CD4-positive, alpha-beta memory T cell (primary cell): Measurements from ENCODE around the gene TBXAS1. TPM values are rescaled to one million over a fixed set of nuclear protein-coding genes. Genes with fewer than 3 reads are reported as not detected.
A peak's percentile ranks its signal among the peaks of the same experiment; 100 is the strongest.

Experiments
- CTCF ChIA-PET: fragments of 350-600 bp; sonication (Branson Sonifier 250); formaldehyde crosslinking; loops from one replicate; lab custom pipeline; 2021; ENCODE audit warnings: inconsistent platforms; ENCODE audit not compliant: partially characterized antibody; lab: Charles Lee
- POLR2A ChIA-PET: fragments of 350-600 bp; sonication (Branson Sonifier 250); formaldehyde crosslinking; loops from one replicate; lab custom pipeline; 2021; ENCODE audit not compliant: partially characterized antibody; lab: Charles Lee
- DNase-seq, 5 donors: peaks; one replicate each; pipeline versions ENCODE4 v3.0.0 to v3.0.0-alpha.2; 2020 to 2022; ENCODE audit warnings: mixed read lengths in 1 of 5
- H3K27ac ChIP-seq: one replicate; pipeline ENCODE4 v1.7.0; 2013; ENCODE audit warnings: low read depth, low read length
- H3K27me3 ChIP-seq: 2 replicates; pipeline ENCODE4 v1.7.0; 2013; ENCODE audit warnings: mild to moderate bottlenecking, low read length, moderate library complexity; ENCODE audit not compliant: insufficient read depth
- H3K36me3 ChIP-seq: 2 replicates; pipeline ENCODE4 v1.7.0; 2013; ENCODE audit warnings: mild to moderate bottlenecking, low read length, moderate library complexity; ENCODE audit not compliant: insufficient read depth
- H3K4me1 ChIP-seq: 2 replicates; pipeline ENCODE4 v1.7.0; 2013; ENCODE audit warnings: mild to moderate bottlenecking, low read length, moderate library complexity; ENCODE audit not compliant: insufficient read depth
- H3K4me3 ChIP-seq, 2 donors: one replicate each; pipeline ENCODE4 v1.7.0; 2013; ENCODE audit warnings: low read length in 2 of 2, mild to moderate bottlenecking in 1 of 2
- H3K9me3 ChIP-seq, 2 donors: one replicate each; pipeline ENCODE4 v1.7.0; 2013; ENCODE audit warnings: low read length in 2 of 2, control low read depth in 1 of 2; ENCODE audit not compliant: control insufficient read depth in 1 of 2
- H3K27ac Mint-ChIP-seq, 7 donors: one replicate each; pipeline ENCODE4 v1.8.0; 2020 to 2021; ENCODE audit warnings: mixed read lengths in 7 of 7, mild to moderate bottlenecking in 6 of 7, inconsistent platforms in 3 of 7, moderate library complexity in 3 of 7
- H3K27me3 Mint-ChIP-seq, 2 donors: one replicate each; pipeline ENCODE4 v1.8.0; 2020 to 2021; ENCODE audit warnings: mixed read lengths in 2 of 2
- H3K36me3 Mint-ChIP-seq, 2 donors: one replicate each; pipeline ENCODE4 v1.8.0; 2020 to 2021; ENCODE audit warnings: mixed read lengths in 2 of 2, inconsistent platforms in 1 of 2, mild to moderate bottlenecking in 1 of 2
- H3K4me1 Mint-ChIP-seq, 4 donors: one replicate each; pipeline ENCODE4 v1.8.0; 2020 to 2021; ENCODE audit warnings: mixed read lengths in 4 of 4, mild to moderate bottlenecking in 1 of 4
- H3K4me3 Mint-ChIP-seq, 8 donors: one replicate each; pipeline ENCODE4 v1.8.0; 2020 to 2021; ENCODE audit warnings: mixed read lengths in 8 of 8, mild to moderate bottlenecking in 7 of 8, moderate library complexity in 6 of 8, inconsistent platforms in 3 of 8
- H3K9me3 Mint-ChIP-seq, 8 donors: one replicate each; pipeline ENCODE4 v1.8.0; 2020 to 2021; ENCODE audit warnings: mixed read lengths in 8 of 8, mild to moderate bottlenecking in 5 of 8, inconsistent platforms in 3 of 8, moderate library complexity in 1 of 8
- intact Hi-C: fragments of 100-400 bp; cut with micrococcal nuclease; formaldehyde crosslinking; loops from one replicate; pipeline ENCODE4 v1.15.1; 2023
- polyA plus RNA-seq, 2 donors: library from polyadenylated mRNA; unstranded; fragments of 300-500 nt; fragmentation: Illumina TruSeq; gene quantifications; one replicate each; pipeline ENCODE4 v1.2.3, GENCODE V29; 2021
- total RNA-seq, 2 experiments: library from RNA; stranded (reverse); gene quantifications; one replicate each; pipeline ENCODE4 v1.2.3, GENCODE V29; 2021

TBXAS1 gene
- total and polyA plus RNA-seq, 4 experiments from 2014 or later: 16.6 to 20.1 (median 18.9) TPM

- H3K4me1 Mint-ChIP-seq: peaks cover 0 to 10% (median 9%) of the 10 kb centered on the region in 4 donors
- peak overlapping the region in 4 of 8 donors; percentile 12 to 43 (median 26) for H3K4me3 Mint-ChIP-seq
- Histone ChIP-seq H3K36me3 (no peaks in the 10 kb centered on the region), H3K4me3 (no peak overlapping the region), H3K27ac (no peak overlapping the region), H3K27me3 (no peaks in the 10 kb centered on the region), H3K9me3 (no peaks in the 10 kb centered on the region), H3K4me1 (no peaks in the 10 kb centered on the region)
- POLR2A ChIA-PET: no interaction called here
- DNase-seq: no peak
- H3K27ac Mint-ChIP-seq: peak overlapping the region in 3 of 7 donors; percentile 22 to 63 (median 47)
- peaks cover 0 to 12% of the 10 kb centered on the region in 2 donors for H3K36me3 Mint-ChIP-seq
- H3K9me3 Mint-ChIP-seq: peaks cover 0 to 13% (median 5%) of the 10 kb centered on the region in 8 donors
- CTCF ChIA-PET: no interaction called here
- intact Hi-C loops: no loop called here
- H3K27me3 Mint-ChIP-seq: peaks cover 3 to 5% of the 10 kb centered on the region in 2 donors
Observed at GRCh38 chr7:139798221-139798620, 30.8 kb upstream of the TBXAS1 start.

- ChIA-PET CTCF (no interaction called here), POLR2A (no interaction called here)
- H3K4me3 ChIP-seq: no peak overlapping the region
- H3K27ac Mint-ChIP-seq: no peak overlapping the region
- no peak for DNase-seq
- peaks cover 0 to 16% (median 7%) of the 10 kb centered on the region in 8 donors for H3K9me3 Mint-ChIP-seq
- intact Hi-C loops: no loop called here
- H3K27me3 ChIP-seq: no peaks in the 10 kb centered on the region
- peaks cover 3 to 5% of the 10 kb centered on the region in 2 donors for H3K27me3 Mint-ChIP-seq
- H3K4me1 Mint-ChIP-seq: peaks cover 0 to 10% (median 9%) of the 10 kb centered on the region in 4 donors
- H3K27ac ChIP-seq: no peak overlapping the region
- no peaks in the 10 kb centered on the region for H3K9me3 ChIP-seq
- no peak overlapping the region for H3K4me3 Mint-ChIP-seq
- H3K36me3 ChIP-seq: no peaks in the 10 kb centered on the region
- H3K4me1 ChIP-seq: no peaks in the 10 kb centered on the region
- H3K36me3 Mint-ChIP-seq: peaks cover 0 to 12% of the 10 kb centered on the region in 2 donors
Observed at GRCh38 chr7:139798892-139799291, 30.2 kb upstream of the TBXAS1 start.

- ChIA-PET CTCF (no interaction called here), POLR2A (no interaction called here)
- H3K4me3 Mint-ChIP-seq: no peak overlapping the region
- H3K4me1 Mint-ChIP-seq: peaks cover 0 to 10% (median 9%) of the 10 kb centered on the region in 4 donors
- H3K27me3 Mint-ChIP-seq: peaks cover 3 to 5% of the 10 kb centered on the region in 2 donors
- Histone ChIP-seq H3K36me3 (no peaks in the 10 kb centered on the region), H3K4me3 (no peak overlapping the region), H3K4me1 (no peaks in the 10 kb centered on the region), H3K9me3 (no peaks in the 10 kb centered on the region), H3K27me3 (no peaks in the 10 kb centered on the region), H3K27ac (no peak overlapping the region)
- no peak overlapping the region for H3K27ac Mint-ChIP-seq
- intact Hi-C loops: no loop called here
- DNase-seq: no peak
- H3K9me3 Mint-ChIP-seq: peaks cover 0 to 19% (median 8%) of the 10 kb centered on the region in 8 donors
- peaks cover 0 to 12% of the 10 kb centered on the region in 2 donors for H3K36me3 Mint-ChIP-seq
Observed at GRCh38 chr7:139799586-139799985, 29.5 kb upstream of the TBXAS1 start.

GRCh38 chr7:139804571-139804970 lies 24.5 kb upstream of the TBXAS1 start:
- Mint-ChIP-seq H3K9me3 (peaks cover 3 to 22% (median 10%) of the 10 kb centered on the region in 8 donors), H3K4me1 (peaks cover 0 to 2% (median under 1%) of the 10 kb centered on the region in 4 donors), H3K27ac (no peak overlapping the region), H3K36me3 (peaks cover 0 to 12% of the 10 kb centered on the region in 2 donors), H3K27me3 (peaks cover 5 to 7% of the 10 kb centered on the region in 2 donors), H3K4me3 (no peak overlapping the region)
- no peaks in the 10 kb centered on the region for H3K36me3 ChIP-seq
- no peak overlapping the region for H3K27ac ChIP-seq
- ChIA-PET POLR2A (no interaction called here), CTCF (interaction anchor here (1.6 kb wide), 1 partner anchor 159 kb away, joined by 3 read pairs; no protein-coding TSS in a partner anchor)
- H3K4me1 ChIP-seq: no peaks in the 10 kb centered on the region
- intact Hi-C loops: no loop called here
- DNase-seq: no peak
- no peak overlapping the region for H3K4me3 ChIP-seq
- no peaks in the 10 kb centered on the region for H3K9me3 ChIP-seq
- no peaks in the 10 kb centered on the region for H3K27me3 ChIP-seq

- DNase-seq: no peak
- peaks cover 5 to 10% of the 10 kb centered on the region in 2 donors for H3K27me3 Mint-ChIP-seq
- no peaks in the 10 kb centered on the region for H3K4me1 Mint-ChIP-seq
- ChIA-PET POLR2A (no interaction called here), CTCF (no interaction called here)
- H3K4me1 ChIP-seq: no peaks in the 10 kb centered on the region
- H3K27me3 ChIP-seq: no peaks in the 10 kb centered on the region
- no peak overlapping the region for H3K4me3 Mint-ChIP-seq
- intact Hi-C loops: no loop called here
- no peak overlapping the region for H3K4me3 ChIP-seq
- no peaks in the 10 kb centered on the region for H3K36me3 ChIP-seq
- H3K27ac ChIP-seq: no peak overlapping the region
- H3K9me3 Mint-ChIP-seq: peaks cover 3 to 22% (median 10%) of the 10 kb centered on the region in 8 donors
- no peak overlapping the region for H3K27ac Mint-ChIP-seq
- peaks cover 0 to 12% of the 10 kb centered on the region in 2 donors for H3K36me3 Mint-ChIP-seq
- H3K9me3 ChIP-seq: no peaks in the 10 kb centered on the region
Observed at GRCh38 chr7:139807009-139807408, 22.1 kb upstream of the TBXAS1 start.

- CTCF ChIA-PET: no interaction called here
- H3K27me3 Mint-ChIP-seq: peaks cover 0 to 7% of the 10 kb centered on the region in 2 donors
- Histone ChIP-seq H3K4me3 (no peak overlapping the region), H3K27me3 (no peaks in the 10 kb centered on the region), H3K36me3 (no peaks in the 10 kb centered on the region), H3K9me3 (no peaks in the 10 kb centered on the region), H3K27ac (no peak overlapping the region), H3K4me1 (no peaks in the 10 kb centered on the region)
- no peaks in the 10 kb centered on the region for H3K4me1 Mint-ChIP-seq
- H3K27ac Mint-ChIP-seq: no peak overlapping the region
- no peak for DNase-seq
- POLR2A ChIA-PET: no interaction called here
- H3K9me3 Mint-ChIP-seq: peaks cover 0 to 12% (median 4%) of the 10 kb centered on the region in 8 donors
- H3K4me3 Mint-ChIP-seq: no peak overlapping the region
- intact Hi-C loops: no loop called here
- peaks cover 0 to 4% of the 10 kb centered on the region in 2 donors for H3K36me3 Mint-ChIP-seq
Observed at GRCh38 chr7:139808427-139808826, 20.6 kb upstream of the TBXAS1 start.

GRCh38 chr7:139808846-139809442 lies 20.1 kb upstream of the TBXAS1 start:
- Histone ChIP-seq H3K4me1 (no peaks in the 10 kb centered on the region), H3K4me3 (no peak overlapping the region), H3K27ac (no peak overlapping the region), H3K9me3 (no peaks in the 10 kb centered on the region), H3K27me3 (no peaks in the 10 kb centered on the region), H3K36me3 (no peaks in the 10 kb centered on the region)
- ChIA-PET POLR2A (no interaction called here), CTCF (no interaction called here)
- Mint-ChIP-seq H3K27me3 (peaks cover 0 to 7% of the 10 kb centered on the region in 2 donors), H3K27ac (no peak overlapping the region), H3K4me1 (no peaks in the 10 kb centered on the region), H3K4me3 (no peak overlapping the region), H3K36me3 (peaks cover 0 to 4% of the 10 kb centered on the region in 2 donors), H3K9me3 (peaks cover 0 to 11% (median 4%) of the 10 kb centered on the region in 8 donors)
- intact Hi-C loops: no loop called here
- no peak for DNase-seq
